Aorta (tissue), 5 donors: Measurements from ENCODE around the gene SLC25A31. TPM values are rescaled to one million over a fixed set of nuclear protein-coding genes. Genes with fewer than 3 reads are reported as not detected.

Source experiments
- ATAC-seq: fragments of 200-7000 bp; cut with Tn5 transposase; one replicate; pipeline ENCODE4 v1.9.1; 2022; ENCODE audit warnings: moderate library complexity; ENCODE audit not compliant: low FRiP score
- DNase-seq, 2 donors: peaks; one replicate each; pipeline ENCODE4 v3.0.0-alpha.2; 2020
- H3K27ac ChIP-seq, 2 donors: one replicate each; pipeline ENCODE4 v1.5.1; 2013; ENCODE audit warnings: low read length in 2 of 2, mild to moderate bottlenecking in 2 of 2, moderate library complexity in 2 of 2, control low read depth in 1 of 2, inconsistent platforms in 1 of 2, low read depth in 1 of 2
- H3K27me3 ChIP-seq, 2 donors: one replicate each; pipeline ENCODE4 v1.6.1; 2013; ENCODE audit warnings: control low read depth in 1 of 2, low read length in 1 of 2, mild to moderate bottlenecking in 1 of 2, moderate library complexity in 1 of 2; ENCODE audit not compliant: insufficient read depth in 2 of 2, control insufficient read depth in 1 of 2
- H3K36me3 ChIP-seq, 2 donors: one replicate each; pipeline ENCODE4 v1.6.1; 2013; ENCODE audit warnings: control low read depth in 1 of 2, low read length in 1 of 2, mild to moderate bottlenecking in 1 of 2; ENCODE audit not compliant: insufficient read depth in 2 of 2, control insufficient read depth in 1 of 2
- H3K4me1 ChIP-seq, 2 donors: one replicate each; pipeline ENCODE4 v1.6.1; 2013; ENCODE audit warnings: low read length in 2 of 2, control low read depth in 1 of 2, mild to moderate bottlenecking in 1 of 2, moderate library complexity in 1 of 2; ENCODE audit not compliant: insufficient read depth in 2 of 2, control insufficient read depth in 1 of 2
- H3K4me3 ChIP-seq, 2 donors: one replicate each; pipeline ENCODE4 v1.5.1; 2013; ENCODE audit warnings: low read length in 2 of 2, control low read depth in 1 of 2, mild to moderate bottlenecking in 1 of 2
- H3K9me3 ChIP-seq: one replicate; pipeline ENCODE4 v1.6.1; 2013; ENCODE audit warnings: mild to moderate bottlenecking, low read length; ENCODE audit not compliant: control insufficient read depth
- WGBS, 2 donors: extraction: QIAGEN DNeasy Blood & Tissue Kit; methylation state at CpG; one replicate each; pipeline ENCODE4 v1.1.7; 2013; 5-methylcytosine and 5-hydroxymethylcytosine counted together
- intact Hi-C, 2 donors: fragments of 100-400 bp; cut with DNase I; formaldehyde crosslinking; loops; one replicate each; pipeline versions ENCODE4 v1.14.2 to v1.15.0; 2022
- polyA plus RNA-seq, 2 donors: library from polyadenylated mRNA; stranded (reverse); fragments of 200-250 nt; gene quantifications; one replicate each; pipeline ENCODE4 v1.2.3, GENCODE V29; 2013
- total RNA-seq, 2 donors: library from RNA; stranded (reverse); fragmentation: NEBNext Ultra II Directional; extraction: Animal tissue kit (Norgen Biotek cat#: 25700); gene quantifications; one replicate each; pipeline ENCODE4 v1.2.1, GENCODE V29; 2021
- donor health status: healthy with polysubstance abuse.
- donor health status: Bipolar disorder and iron deficiency.
- donor health status: DM: no; HTN: no; CAD: no.
- donor health status: DM: no; HTN: no; CAD: no.
- donor health status: DM: yes; HTN: yes; CAD: no.

SLC25A31 gene
- total and polyA plus RNA-seq, 4 donors = not detected

GRCh38 chr4:127810551-127810950 is 80.4 kb downstream of the SLC25A31 start:
- Histone ChIP-seq H3K27ac (no peak overlapping the region), H3K4me3 (no peak overlapping the region), H3K9me3 (no peaks in the 10 kb centered on the region), H3K27me3 (no peaks in the 10 kb centered on the region), H3K4me1 (no peaks in the 10 kb centered on the region), H3K36me3 (peaks cover 0 to 2% of the 10 kb centered on the region in 2 donors)
- ATAC-seq (no peak), DNase-seq (no peak)
- WGBS, 2 donors = 95 to 97% methylated on average over 3 of the region's 3 CpGs
- intact Hi-C loops = no loop called here

- H3K4me3 ChIP-seq = no peak overlapping the region
- no peak for ATAC-seq
- H3K4me1 ChIP-seq = no peaks in the 10 kb centered on the region
- no peak for DNase-seq
- no peaks in the 10 kb centered on the region for H3K9me3 ChIP-seq
- H3K36me3 ChIP-seq = no peaks in the 10 kb centered on the region
- WGBS, 2 donors = 52 to 59% methylated on average over 2 of the region's 2 CpGs
- H3K27me3 ChIP-seq = no peaks in the 10 kb centered on the region
- intact Hi-C loops = no loop called here
- no peak overlapping the region for H3K27ac ChIP-seq
Measured at GRCh38 chr4:127822430-127822829, 92.2 kb downstream of the SLC25A31 start.

Other genes starting within 250 kb of the SLC25A31 start
- 10 to 100 TPM; 12.1 to 13.6 TPM for gene INTU, start 97.4 kb upstream of the SLC25A31 start, total RNA-seq
- 10 to 100 TPM in 1 of 2 donors, 1 to 10 TPM in 1; 2.8 to 10.9 TPM for gene INTU, start 97.4 kb upstream of the SLC25A31 start, polyA plus RNA-seq
- gene HSPA4L, start 51.9 kb downstream of the SLC25A31 start, total RNA-seq = 10 to 100 TPM; 12.6 to 17.7 TPM
- gene HSPA4L, start 51.9 kb downstream of the SLC25A31 start, polyA plus RNA-seq = 1 to 10 TPM; 2.6 to 3.1 TPM
- 1 to 10 TPM in 1 of 2 donors, under 1 TPM in 1; 0.96 to 1.3 TPM for gene PLK4, start 150.5 kb downstream of the SLC25A31 start, total RNA-seq
- 1 to 10 TPM in 1 of 2 donors, under 1 TPM in 1; 0.72 to 4.9 TPM for gene PLK4, start 150.5 kb downstream of the SLC25A31 start, polyA plus RNA-seq
- gene MFSD8, start 234.8 kb downstream of the SLC25A31 start, total RNA-seq = 10 to 100 TPM; 25.8 to 29.3 TPM
- gene MFSD8, start 234.8 kb downstream of the SLC25A31 start, polyA plus RNA-seq = 10 to 100 TPM in 1 of 2 donors, 1 to 10 TPM in 1; 9.5 to 21.2 TPM
- 10 to 100 TPM; 13.4 to 14.7 TPM for gene ABHD18, start 235.0 kb downstream of the SLC25A31 start, total RNA-seq
- 1 to 10 TPM; 4.1 to 9.0 TPM for gene ABHD18, start 235.0 kb downstream of the SLC25A31 start, polyA plus RNA-seq